ENCODE data around the gene NPAS3.
"Not testable (repeated sequence)": the region's sequence is repeated elsewhere in the genome, so short reads cannot be mapped to it uniquely, and the experiment has no call there.

NPAS3 gene

GRCh38 chr14:33081259-33081658, 142.6 kb downstream of the NPAS3 start:
- no peak for DNase-seq (ENCODE audit: low read depth)

- DNase-seq (ENCODE audit: low read depth): no peak
Measured at GRCh38 chr14:33085799-33086198, 147.1 kb downstream of the NPAS3 start.

GRCh38 chr14:33088274-33088673, 149.6 kb downstream of the NPAS3 start:
- not testable (repeated sequence) for DNase-seq (ENCODE audit: low read depth)

DNA sequence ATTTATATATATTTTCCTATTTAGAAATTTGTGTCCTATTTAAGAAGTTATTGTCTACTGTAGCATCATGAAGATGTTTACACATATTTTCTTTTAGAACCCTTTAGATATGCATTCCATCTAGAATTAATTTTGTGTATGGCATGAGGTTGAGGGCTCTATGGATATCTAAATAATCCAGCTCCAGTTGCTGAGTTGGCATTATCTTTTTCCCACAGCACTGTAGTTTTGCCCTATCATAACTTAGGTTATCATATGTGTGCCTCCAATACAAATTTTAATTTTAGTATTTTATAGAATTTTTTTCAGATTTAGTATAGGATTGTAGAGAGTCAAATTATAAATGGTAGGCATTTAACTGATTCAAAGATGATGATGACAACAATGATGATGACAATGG, 159.3 kb downstream of the NPAS3 start:
- no peak for DNase-seq (ENCODE audit: low read depth)

DNA sequence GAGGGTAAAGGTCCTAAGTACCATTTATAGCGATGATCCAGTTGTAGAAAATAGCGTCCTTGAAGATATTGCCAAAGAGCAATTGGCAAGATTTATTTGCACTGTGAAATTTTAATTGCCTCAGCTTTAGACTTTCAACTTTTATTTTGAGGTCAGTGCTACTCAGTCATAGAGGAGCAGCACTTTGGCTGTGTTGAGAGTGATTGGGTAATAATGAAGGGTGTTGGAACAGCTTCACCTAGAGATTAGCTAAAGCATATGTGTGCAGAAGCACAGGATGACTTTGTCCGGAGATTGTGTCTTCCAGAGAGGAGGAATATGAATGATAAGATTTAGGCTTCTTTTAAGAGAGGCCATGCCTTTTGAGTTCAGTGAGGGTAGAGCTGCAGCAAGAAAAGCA, 164.8 kb downstream of the NPAS3 start:
- DNase-seq (ENCODE audit: low read depth): no peak

DNA sequence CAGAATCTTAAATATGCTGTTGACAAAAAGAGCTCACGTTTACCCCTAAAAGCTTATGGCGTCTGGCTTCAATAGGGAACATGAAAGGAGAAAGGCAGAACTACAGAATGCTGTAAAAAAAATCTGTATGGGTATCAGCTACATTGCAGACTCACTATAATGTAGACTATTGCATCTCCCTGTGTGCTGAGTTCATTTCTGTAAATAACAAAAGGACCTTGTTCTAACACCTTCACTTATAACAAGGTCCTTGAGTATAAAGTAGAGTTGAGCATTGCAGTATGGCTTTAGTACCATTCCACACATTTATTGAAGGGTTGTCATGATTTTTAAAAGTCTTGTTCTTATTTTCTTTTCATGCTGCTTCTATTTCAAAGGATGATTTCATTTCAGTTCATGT, 165.3 kb downstream of the NPAS3 start:
- no peak for DNase-seq (ENCODE audit: low read depth)

DNA sequence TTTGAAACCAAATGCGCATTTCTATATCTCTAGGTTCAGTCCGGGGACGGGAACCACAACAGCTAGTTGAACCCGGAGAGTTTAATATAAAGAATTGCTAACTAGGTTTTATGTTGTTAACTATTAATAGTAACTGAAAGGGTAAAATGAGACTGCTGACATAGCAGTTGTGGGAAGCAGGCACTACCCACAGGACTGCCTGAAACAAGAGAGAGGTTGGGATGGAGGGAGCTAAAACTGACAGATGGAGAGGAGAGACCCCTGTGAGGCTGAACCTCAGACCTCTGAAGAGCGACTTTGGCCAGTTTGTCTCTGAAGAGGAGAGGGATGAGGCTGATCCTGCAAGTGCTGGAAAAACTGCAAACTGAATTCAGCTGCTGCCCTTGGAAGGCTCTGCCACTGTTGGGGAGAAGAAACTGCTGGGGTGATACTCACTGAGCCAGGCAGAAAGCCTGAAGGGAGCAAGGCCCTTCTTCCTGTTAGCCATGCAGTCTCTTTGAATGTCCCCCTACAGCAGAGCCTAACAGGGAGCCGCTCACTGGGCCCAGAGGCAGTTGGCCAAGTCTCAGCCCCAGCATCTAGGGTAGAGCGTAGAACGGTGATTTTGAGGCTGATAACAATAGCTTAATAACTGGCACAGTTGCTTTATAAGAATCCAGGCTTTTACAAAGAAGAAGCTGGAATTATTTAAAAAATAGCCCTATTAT, 172.2 kb downstream of the NPAS3 start:
- DNase-seq (ENCODE audit: low read depth): no peak

DNA sequence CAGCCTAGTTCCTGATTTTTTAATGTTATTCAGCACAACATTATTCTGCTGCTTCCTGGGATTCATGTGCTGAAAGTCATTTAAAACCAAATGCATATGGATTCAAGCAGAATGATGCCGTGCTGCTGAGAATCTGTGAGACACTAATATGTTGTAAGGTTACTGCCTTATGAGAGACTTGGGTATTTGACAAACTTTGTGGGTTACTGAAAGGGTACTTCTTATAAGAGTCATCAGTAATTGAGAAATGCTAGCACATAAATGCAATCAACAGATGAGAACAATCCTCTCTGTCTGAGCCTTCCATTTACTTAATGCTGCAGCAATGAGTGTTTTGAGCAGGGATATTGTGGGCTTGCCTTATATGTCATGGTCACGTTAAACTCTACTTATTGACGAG, 175.7 kb downstream of the NPAS3 start:
- no peak for DNase-seq (ENCODE audit: low read depth)

DNA sequence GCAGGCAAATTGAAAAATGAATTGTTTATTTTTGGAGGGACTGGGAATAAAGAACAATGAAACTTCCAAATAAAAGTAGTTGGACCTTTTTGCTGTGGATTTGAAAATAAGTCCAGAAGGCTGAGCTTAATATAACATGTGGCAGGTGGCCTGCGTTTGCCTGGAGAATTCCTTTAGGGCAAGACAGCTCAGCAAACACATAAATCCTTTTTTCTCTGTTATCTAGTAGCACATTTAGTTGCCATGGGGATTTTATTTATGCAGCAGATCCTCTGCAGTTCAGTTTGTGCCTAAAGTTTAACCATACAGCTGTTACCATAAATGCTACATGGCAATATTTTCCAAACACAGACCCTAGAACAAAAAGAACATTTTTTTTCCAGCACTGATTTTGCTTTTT, 180.0 kb downstream of the NPAS3 start:
- no peak for DNase-seq (ENCODE audit: low read depth)

GRCh38 chr14:33120341-33120740, 181.7 kb downstream of the NPAS3 start:
- DNase-seq (ENCODE audit: low read depth): no peak

- DNase-seq (ENCODE audit: low read depth): no peak
Measured at GRCh38 chr14:33120966-33121365, 182.3 kb downstream of the NPAS3 start.

GRCh38 chr14:33123281-33123680, 184.6 kb downstream of the NPAS3 start:
- DNase-seq (ENCODE audit: low read depth): no peak

- no peak for DNase-seq (ENCODE audit: low read depth)
Measured at GRCh38 chr14:33126433-33126832, 187.8 kb downstream of the NPAS3 start.

- DNase-seq (ENCODE audit: low read depth): no peak
Measured at GRCh38 chr14:33127531-33127930, 188.9 kb downstream of the NPAS3 start.

DNA sequence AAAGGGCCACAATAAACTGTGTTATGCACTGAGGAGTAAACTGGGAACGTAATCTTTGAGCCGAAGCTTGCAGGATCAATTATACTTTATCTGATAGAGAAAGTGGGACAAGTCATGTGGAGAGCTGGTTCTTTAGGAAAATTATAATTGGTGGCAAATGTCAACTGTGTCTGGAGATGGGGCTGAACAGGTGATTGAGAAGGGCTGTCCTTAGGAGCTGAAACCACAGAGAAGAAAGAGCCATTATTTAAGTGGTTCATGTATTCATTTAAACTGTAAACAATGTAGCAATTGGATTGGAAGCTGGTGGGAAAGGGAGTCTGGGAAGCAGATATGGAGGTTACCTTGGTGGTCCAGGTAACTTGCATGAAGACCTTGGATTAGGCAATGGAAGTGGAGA, 193.1 kb downstream of the NPAS3 start:
- DNase-seq (ENCODE audit: low read depth): no peak

DNA sequence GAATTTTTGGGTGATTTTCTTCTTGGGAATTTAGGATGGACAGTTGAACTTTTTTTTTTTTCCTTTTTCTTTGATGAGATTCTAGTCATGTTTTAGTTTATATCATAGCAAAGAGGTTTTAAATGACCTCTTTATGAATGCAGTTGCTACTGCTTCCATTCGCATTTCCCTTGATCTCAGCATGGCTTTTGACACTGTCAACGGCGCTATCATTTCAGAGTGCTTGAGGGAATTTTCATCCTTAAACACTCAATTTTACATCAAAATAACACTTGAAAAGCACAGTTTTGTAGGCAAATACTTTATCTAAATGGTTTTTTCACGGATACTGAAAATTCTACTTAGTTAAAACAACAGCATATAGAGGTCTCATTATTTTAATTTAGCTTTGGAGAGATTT, 195.5 kb downstream of the NPAS3 start:
- DNase-seq (ENCODE audit: low read depth): no peak

DNA sequence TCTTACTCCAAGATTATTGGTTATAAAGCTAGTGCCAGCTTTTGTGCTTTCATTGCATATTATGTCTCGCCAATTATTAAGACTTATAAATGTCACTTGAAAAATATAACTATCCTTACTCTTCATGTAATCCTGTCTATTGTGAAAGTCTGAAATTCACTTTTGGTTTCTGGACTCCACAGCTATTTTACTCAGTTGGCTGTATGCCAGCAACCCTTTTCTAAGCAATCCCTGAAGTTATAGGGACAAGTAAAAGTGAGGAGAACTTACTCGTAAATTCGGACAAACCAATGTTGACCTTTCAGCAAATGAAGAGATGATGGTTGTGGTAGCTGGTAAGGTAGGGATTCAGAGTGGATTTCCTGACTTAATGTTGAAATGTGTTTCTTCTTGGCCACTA, 196.3 kb downstream of the NPAS3 start:
- DNase-seq (ENCODE audit: low read depth): no peak

GRCh38 chr14:33150666-33151428, 212.2 kb downstream of the NPAS3 start:
- no peak for DNase-seq (ENCODE audit: low read depth)

DNA sequence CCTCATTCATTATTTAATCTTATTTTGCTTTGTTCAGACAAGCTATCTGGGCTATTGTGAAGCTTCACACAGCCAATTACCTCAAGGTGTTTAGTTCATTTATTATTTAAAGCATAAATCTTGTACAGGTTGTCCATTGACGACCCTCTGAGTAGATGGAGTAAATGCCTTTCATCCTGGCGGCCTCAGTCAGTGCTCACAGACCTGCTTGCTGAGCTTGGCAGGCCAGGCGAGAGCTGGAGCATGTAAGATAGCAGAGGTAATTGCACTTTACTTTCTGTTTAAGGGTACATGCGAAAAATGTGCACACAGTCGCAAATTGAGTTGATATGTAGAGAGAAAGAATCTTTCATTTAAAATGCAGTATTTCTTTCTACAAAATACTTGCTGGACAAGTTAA, 224.4 kb downstream of the NPAS3 start:
- no peak for DNase-seq (ENCODE audit: low read depth)

- no peak for DNase-seq (ENCODE audit: low read depth)
Measured at GRCh38 chr14:33163600-33163999, 224.9 kb downstream of the NPAS3 start.

- no peak for DNase-seq (ENCODE audit: low read depth)
Measured at GRCh38 chr14:33165144-33165925, 226.7 kb downstream of the NPAS3 start.

DNA sequence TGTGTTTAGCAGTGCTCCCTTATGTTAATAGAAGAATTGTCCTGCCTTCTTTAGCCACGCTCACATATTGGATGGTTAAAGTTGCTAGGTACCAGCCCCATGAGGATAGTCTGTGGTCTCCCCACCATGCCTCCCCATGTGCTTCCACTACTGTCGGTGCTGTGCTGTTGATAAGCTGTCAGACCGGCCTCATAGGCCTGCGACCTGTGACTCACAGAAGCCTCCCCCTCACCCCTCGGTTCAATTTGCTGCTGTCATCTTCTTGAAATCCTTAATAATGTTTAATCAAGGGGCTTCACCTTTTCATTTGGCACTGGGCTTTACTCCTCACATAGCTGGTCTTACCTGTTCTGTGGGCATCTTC, 227.2 kb downstream of the NPAS3 start:
- no peak for DNase-seq (ENCODE audit: low read depth)

GRCh38 chr14:33175951-33176350, 237.3 kb downstream of the NPAS3 start:
- no peak for DNase-seq (ENCODE audit: low read depth)

All from stimulated activated CD8-positive, alpha-beta memory T cell treated with anti-CD3 and anti-CD28 coated beads, Interleukin-7, amount 100 ng/mL, for 24 hours (primary cell).